PC-3 (cell line): ENCODE measurements around the gene VPS33A.

Source experiments
- EZH2 ChIP-seq: fragments of 300-600 bp; sonication (generic); IDR thresholded peaks from one replicate; pipeline ENCODE4 v1.6.1; 2017; ENCODE audit warnings: antibody characterized with exemption, mild to moderate bottlenecking, low read length; ENCODE audit not compliant: unreplicated experiment
- TF ChIP-seq, protein P1 (sequence below): fragments of 300-600 bp; sonication (generic); conservative IDR thresholded peaks from 2 replicates; pipeline ENCODE4 v1.5.1; 2017; ENCODE audit warnings: antibody characterized with exemption, low read depth, mild to moderate bottlenecking, low read length

DNA sequence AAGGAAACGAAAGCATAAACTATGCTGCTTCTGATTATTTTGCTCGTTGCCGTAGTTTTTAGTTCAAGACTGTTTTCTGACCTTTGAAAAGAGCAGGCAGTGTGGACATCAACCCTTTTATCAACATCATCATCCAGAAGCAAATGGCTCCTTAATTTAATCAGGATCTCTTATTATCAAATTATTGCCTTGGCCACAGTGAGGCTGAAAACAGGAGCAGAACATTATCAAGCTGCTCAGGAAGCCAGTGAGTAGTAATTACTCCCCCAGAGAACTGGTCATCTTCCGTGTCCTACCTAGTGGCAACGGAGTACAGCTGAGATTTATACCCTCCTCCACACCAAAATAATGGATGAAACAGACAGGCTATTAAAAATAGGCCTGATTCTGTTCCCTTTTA lies 38.2 kb downstream of the VPS33A start:
- TF ChIP-seq, protein P1, sequence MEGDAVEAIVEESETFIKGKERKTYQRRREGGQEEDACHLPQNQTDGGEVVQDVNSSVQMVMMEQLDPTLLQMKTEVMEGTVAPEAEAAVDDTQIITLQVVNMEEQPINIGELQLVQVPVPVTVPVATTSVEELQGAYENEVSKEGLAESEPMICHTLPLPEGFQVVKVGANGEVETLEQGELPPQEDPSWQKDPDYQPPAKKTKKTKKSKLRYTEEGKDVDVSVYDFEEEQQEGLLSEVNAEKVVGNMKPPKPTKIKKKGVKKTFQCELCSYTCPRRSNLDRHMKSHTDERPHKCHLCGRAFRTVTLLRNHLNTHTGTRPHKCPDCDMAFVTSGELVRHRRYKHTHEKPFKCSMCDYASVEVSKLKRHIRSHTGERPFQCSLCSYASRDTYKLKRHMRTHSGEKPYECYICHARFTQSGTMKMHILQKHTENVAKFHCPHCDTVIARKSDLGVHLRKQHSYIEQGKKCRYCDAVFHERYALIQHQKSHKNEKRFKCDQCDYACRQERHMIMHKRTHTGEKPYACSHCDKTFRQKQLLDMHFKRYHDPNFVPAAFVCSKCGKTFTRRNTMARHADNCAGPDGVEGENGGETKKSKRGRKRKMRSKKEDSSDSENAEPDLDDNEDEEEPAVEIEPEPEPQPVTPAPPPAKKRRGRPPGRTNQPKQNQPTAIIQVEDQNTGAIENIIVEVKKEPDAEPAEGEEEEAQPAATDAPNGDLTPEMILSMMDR, result no peak
- no peak for TF ChIP-seq EZH2
